ENCODE results near the gene PTGER4.

- TF ChIP-seq CTCF (IDR thresholded peaks at IDR 0.05), result no peak
- no peak for TF ChIP-seq POLR2A (IDR thresholded peaks at IDR 0.05)
- no peak for TF ChIP-seq EP300 (IDR thresholded peaks at IDR 0.05)
These were observed 10.6 kb downstream of the PTGER4 start for GRCh38 chr5:40690267-40690666.
